ENCODE results near the gene BRINP3. TPM values are rescaled to one million over a fixed set of nuclear protein-coding genes. Genes with fewer than 3 reads are reported as not detected.

The BRINP3 gene
- total and polyA plus RNA-seq, 2 experiments from 2014 or later: 5.0 to 6.3 TPM

- H3K27me3 ChIP-seq: no peaks in the 10 kb centered on the region
- H3K4me3 ChIP-seq: no peak overlapping the region
- no peak overlapping the region for H3K27ac ChIP-seq
- H3K36me3 ChIP-seq: no peaks in the 10 kb centered on the region
- H3K4me1 ChIP-seq (ENCODE audit: low read depth): no peaks in the 10 kb centered on the region
- no peak for DNase-seq (ENCODE audit: low read depth in 1 of 2, low spot score in 1 of 2)
- no peaks in the 10 kb centered on the region for H3K9me3 ChIP-seq (ENCODE audit: low read depth)
- no peak for TF ChIP-seq CTCF (IDR thresholded peaks at IDR 0.05; ENCODE audit: low read depth, low read length)
Observed at GRCh38 chr1:190207733-190208132, 269.9 kb downstream of the BRINP3 start.

- no peaks in the 10 kb centered on the region for H3K4me1 ChIP-seq (ENCODE audit: low read depth)
- H3K27ac ChIP-seq: no peak overlapping the region
- no peaks in the 10 kb centered on the region for H3K36me3 ChIP-seq
- H3K4me3 ChIP-seq: no peak overlapping the region
- TF ChIP-seq CTCF (IDR thresholded peaks at IDR 0.05; ENCODE audit: low read depth, low read length): no peak
- no peaks in the 10 kb centered on the region for H3K27me3 ChIP-seq
- peak in 1 of 2 donors; percentile 32 for DNase-seq (ENCODE audit: low read depth in 1 of 2, low spot score in 1 of 2)
- H3K9me3 ChIP-seq (ENCODE audit: low read depth): no peaks in the 10 kb centered on the region
Observed at GRCh38 chr1:190205713-190206112, 272.0 kb downstream of the BRINP3 start.

GRCh38 chr1:190196020-190196419 is 281.6 kb downstream of the BRINP3 start:
- no peak for TF ChIP-seq CTCF (IDR thresholded peaks at IDR 0.05; ENCODE audit: low read depth, low read length)
- Histone ChIP-seq H3K4me1 (ENCODE audit: low read depth) (no peaks in the 10 kb centered on the region), H3K9me3 (ENCODE audit: low read depth) (no peaks in the 10 kb centered on the region), H3K27ac (no peak overlapping the region), H3K36me3 (no peaks in the 10 kb centered on the region), H3K4me3 (no peak overlapping the region), H3K27me3 (no peaks in the 10 kb centered on the region)
- no peak for DNase-seq (ENCODE audit: low read depth in 1 of 2, low spot score in 1 of 2)

GRCh38 chr1:190193508-190194115 is 284.1 kb downstream of the BRINP3 start:
- DNase-seq (ENCODE audit: low read depth in 1 of 2, low spot score in 1 of 2): no peak
- Histone ChIP-seq H3K4me3 (no peak overlapping the region), H3K4me1 (ENCODE audit: low read depth) (no peaks in the 10 kb centered on the region), H3K27ac (no peak overlapping the region), H3K36me3 (no peaks in the 10 kb centered on the region), H3K9me3 (ENCODE audit: low read depth) (no peaks in the 10 kb centered on the region), H3K27me3 (no peaks in the 10 kb centered on the region)
- no peak for TF ChIP-seq CTCF (IDR thresholded peaks at IDR 0.05; ENCODE audit: low read depth, low read length)

GRCh38 chr1:190192627-190193026 is 285.0 kb downstream of the BRINP3 start:
- no peak overlapping the region for H3K27ac ChIP-seq
- no peaks in the 10 kb centered on the region for H3K9me3 ChIP-seq (ENCODE audit: low read depth)
- no peak for DNase-seq (ENCODE audit: low read depth in 1 of 2, low spot score in 1 of 2)
- H3K4me1 ChIP-seq (ENCODE audit: low read depth): no peaks in the 10 kb centered on the region
- no peaks in the 10 kb centered on the region for H3K36me3 ChIP-seq
- H3K27me3 ChIP-seq: no peaks in the 10 kb centered on the region
- no peak overlapping the region for H3K4me3 ChIP-seq
- TF ChIP-seq CTCF (IDR thresholded peaks at IDR 0.05; ENCODE audit: low read depth, low read length): no peak

Measured in cardiac muscle cell (in vitro differentiated cells and primary cell).